Activated CD4-positive, alpha-beta T cell treated with anti-CD3 and anti-CD28 coated beads, Interleukin-10, Interleukin-2, amounts not matched to agents 100 ng/mL and 50 ng/mL, durations not matched to agents 16 hours and 8 hours (primary cell): ENCODE results near the gene ST6GALNAC3.
A peak's percentile ranks its signal among the peaks of the same experiment; 100 is the strongest.

Experiments
- DNase-seq: peaks from one replicate; pipeline ENCODE4 v3.0.0-alpha.2; 2020

ST6GALNAC3 gene

DNA sequence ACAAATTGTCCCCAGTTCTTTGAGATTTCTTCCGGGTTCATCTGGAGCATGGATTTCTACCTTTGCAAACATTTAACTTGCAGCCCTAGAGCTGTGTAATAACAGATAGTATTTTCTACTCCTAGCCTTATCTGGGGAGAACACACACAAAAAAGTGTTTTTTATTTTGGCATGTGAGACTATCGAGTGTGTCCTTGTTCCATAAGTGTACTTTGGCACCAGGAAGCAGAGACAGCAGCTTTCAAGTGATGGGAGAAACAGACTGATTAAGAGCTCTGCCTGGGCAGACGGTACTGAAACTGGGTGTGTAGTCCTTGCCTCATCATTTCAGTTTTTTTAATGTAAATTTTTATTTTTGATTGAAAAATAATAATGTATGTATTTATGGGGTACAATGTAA is 297.4 kb downstream of the ST6GALNAC3 start:
- DNase-seq: no peak

DNA sequence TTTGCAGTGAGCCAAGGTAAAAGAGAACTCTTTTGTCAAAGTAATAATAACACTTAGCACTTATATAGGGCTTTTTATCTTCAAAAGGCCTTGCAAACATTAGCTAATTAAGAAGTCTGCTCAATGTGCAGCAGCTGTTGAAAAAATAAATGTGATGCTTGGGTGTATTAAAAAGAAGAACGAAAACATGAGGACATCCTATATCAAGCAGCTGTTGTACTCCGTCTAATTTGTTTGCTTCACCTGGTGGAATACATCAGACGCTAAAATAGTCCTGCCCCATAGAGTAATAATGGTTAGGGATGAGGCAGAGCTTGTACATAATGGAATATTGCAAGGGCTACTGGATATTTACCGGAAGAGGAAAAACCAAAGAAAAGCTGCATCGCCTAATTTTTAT is 299.5 kb downstream of the ST6GALNAC3 start:
- DNase-seq: no peak

DNA sequence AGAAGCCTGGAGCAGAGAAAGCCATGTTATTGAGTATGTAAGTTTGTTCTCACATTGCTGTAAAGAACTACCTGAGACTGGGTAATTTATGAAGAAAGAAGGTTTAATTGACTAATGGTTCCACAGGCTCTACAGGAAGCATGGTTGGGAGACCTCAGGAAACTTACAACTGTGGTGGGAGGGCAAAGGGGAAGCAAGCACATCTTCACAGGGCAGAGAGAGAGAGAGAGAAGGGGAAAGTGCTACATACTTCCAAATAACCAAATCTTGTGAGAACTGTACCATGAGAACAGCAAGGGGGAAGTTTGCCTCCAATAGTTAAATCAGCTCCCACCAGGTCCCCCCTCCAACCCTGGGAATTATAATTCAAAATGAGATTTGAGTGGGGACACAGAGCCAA is 302.7 kb downstream of the ST6GALNAC3 start:
- DNase-seq: no peak

DNA sequence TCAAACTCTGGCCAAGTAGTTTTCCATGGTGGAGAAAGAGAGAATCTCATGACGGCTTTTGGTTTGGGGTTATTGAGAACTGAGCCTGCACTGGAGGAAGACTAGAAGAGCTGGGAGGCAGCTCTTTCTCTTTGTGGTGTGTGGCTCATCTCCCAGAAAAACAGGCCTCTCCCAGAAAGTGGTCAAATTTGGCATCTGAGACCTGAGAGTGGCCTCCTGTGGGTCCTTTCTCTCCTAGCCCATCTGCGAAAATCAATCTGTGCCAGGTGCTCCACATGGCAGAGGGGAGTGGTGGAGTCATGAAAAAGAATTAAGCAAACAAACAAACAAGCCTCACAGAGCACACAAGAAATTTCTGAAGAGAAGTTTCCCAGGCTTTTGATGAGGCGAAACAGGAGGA is 305.0 kb downstream of the ST6GALNAC3 start:
- no peak for DNase-seq

DNA sequence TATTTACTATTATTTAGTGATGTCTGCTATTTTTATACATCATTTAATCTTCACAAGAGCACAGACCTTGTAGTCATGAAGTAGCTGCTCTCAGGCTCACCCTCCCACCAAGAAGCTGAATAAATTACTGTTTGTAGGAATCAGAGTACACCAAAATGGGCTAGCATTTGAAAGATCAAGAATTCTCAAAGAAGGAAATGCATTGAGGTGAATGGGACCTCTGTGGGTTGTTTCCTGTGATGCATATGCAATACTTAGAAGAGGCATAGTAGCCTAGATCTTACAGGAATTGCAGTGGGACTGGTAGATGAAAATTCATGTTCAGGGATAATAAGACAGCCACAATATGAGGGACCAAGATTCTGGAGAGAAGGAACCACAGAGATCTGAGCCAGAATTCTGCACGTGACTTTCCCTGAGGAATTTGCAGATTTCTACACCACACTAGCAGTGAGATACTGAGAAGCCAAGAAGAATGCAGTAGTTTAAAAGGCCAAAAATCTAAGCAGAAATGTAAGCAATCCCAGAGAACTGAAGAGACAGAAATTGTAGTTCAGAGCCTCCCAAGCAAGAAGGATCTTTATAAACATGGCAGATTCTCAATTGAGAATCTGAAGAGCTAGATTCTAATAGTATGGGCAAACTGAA is 307.0 kb downstream of the ST6GALNAC3 start:
- no peak for DNase-seq

DNA sequence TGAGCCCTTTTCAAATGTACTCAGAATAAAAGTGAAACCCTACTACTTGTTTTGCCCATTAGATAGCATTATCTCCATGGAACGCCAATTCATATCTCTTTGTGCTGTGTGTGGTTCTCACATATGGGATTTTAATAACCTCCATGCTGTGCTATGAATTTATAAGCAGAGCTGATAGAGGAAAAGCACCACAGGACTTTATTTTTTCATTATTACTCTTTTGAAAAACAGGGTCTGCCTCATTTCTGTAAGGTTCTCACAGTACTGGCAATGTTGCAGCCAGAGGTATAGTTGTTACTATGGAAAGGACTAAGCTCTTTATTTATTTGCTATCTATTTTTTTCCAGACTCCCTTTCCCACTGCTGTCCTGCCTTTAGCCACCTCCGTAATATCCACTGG is 313.7 kb downstream of the ST6GALNAC3 start:
- DNase-seq: no peak

DNA sequence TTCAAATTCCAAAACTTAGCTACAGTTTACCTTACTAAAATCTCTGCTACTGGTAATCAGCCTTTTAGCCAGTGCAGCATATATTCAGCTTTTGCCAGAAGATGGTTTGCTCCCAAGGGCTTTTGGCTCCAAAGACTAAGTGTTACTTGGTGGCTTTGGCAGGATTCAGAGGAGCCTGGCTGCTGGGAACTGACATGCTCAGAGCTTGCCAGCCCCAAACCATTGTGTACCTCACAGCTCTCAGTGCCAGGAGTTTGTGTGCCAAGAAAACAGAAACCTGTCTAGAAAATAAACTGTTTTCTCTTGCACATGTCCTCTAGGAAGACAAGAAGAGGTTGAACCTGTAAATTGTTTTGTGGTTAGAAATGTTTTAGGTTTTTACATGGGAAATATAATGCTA is 315.9 kb downstream of the ST6GALNAC3 start:
- no peak for DNase-seq

DNA sequence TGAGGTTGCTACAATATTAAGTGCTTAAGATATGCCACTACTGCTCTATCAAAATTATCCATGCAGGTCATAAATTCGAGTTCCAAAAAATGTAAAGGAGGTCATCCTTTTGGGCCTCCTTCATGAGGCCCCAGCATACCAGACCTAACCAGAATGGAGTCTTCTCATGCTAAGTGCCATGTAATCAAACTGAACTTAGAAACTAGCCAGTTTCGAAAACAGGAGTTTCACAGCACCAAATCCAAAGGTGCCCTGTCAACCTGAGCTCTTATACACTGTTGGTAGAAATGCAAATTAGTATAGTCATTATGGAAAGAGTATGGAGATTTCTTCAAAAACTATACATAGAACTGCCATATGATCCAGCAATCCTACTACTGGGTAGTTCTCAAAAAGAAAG is 320.5 kb downstream of the ST6GALNAC3 start:
- no peak for DNase-seq

DNA sequence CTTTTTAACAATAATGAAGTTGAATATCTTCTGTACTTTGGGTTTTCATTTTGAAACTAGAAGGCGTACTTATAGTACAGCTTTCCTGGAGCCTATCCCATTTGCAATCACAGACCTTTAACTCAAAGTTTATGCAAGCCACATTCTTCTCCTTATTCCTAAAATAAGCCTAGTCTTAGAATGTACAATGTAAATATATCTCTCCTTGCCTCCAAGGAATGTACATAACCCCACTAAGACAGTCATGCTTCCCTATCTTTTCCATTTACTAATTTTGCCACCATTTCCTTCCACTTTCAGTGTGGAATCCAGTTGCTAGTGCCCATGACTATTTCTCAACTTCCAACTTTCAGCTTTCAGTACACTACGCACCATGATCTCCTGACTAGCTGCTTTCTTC is 327.6 kb downstream of the ST6GALNAC3 start:
- no peak for DNase-seq

DNA sequence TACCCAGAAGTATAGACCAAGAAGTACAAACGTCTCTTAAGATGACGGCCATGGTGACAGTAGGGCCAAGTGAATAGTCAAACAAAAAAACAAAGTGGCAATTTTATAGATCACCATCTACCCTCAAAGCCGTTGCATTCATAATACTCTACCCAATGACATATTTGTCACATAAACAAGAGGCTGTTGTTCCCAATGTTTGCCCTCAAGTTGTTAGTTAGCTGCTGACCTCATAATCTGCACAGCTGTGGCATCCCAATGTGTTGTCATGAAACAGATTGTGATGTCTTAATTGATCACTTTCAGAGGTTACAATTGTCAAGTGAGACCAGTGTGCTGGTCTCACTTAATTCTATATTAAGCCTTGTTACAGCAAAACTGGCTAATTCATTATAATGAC is 333.8 kb downstream of the ST6GALNAC3 start:
- no peak for DNase-seq

DNA sequence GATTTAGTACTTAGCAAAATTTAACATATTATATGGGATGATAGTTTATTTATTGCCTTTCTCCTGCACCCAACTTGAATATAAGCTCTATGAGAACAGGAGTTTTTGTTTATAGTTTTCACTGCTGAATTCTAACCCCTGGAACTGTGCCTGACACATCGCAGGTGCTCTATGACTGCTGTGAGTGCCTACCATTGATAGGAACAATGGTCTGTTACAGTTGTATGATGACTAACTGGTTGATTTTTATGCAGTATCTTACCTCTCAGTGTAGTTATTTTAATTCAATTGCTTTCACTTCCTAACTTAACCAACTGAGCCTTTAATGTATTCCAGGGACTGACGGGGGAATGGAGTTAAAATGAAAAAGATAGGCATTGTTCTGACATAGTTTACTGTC is 336.0 kb downstream of the ST6GALNAC3 start:
- DNase-seq: no peak

DNA sequence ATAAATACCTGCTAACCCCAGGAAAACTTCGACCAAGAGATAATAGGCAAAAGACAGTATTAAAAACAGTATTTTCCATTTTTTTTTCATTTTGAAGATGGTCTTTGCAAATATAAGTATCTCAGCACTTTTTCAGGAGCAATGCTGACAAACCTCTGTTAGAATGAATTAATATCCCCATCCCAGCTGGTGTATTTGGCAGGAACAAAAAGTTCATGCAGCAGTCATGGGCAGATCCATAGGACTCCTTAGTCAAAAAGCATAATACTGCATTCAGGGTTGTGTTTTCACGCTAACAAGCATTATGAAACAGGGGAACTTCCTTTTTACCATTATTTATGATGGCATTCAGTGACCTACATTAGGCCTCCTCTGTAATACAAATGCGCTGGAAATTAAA is 344.0 kb downstream of the ST6GALNAC3 start:
- DNase-seq: no peak

DNA sequence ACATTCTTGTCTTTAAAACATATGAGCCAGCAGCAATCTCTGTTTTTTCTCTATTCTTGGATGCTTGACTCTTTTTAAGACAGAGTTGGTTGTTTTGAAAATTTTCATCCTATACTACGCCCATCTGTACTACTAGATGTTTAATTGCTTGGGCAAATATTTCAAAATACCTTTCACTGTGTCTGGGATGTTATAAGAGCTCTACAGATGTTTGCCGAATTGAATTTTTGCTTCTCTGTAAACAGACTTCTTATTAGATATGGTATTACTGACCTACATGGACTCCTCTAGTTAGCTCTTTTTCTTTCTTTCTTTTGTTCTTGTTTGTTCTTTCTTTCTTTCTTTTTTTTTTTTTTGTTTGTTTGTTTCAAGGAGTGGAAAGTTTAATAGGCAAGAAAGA is 345.1 kb downstream of the ST6GALNAC3 start:
- DNase-seq: no peak

DNA sequence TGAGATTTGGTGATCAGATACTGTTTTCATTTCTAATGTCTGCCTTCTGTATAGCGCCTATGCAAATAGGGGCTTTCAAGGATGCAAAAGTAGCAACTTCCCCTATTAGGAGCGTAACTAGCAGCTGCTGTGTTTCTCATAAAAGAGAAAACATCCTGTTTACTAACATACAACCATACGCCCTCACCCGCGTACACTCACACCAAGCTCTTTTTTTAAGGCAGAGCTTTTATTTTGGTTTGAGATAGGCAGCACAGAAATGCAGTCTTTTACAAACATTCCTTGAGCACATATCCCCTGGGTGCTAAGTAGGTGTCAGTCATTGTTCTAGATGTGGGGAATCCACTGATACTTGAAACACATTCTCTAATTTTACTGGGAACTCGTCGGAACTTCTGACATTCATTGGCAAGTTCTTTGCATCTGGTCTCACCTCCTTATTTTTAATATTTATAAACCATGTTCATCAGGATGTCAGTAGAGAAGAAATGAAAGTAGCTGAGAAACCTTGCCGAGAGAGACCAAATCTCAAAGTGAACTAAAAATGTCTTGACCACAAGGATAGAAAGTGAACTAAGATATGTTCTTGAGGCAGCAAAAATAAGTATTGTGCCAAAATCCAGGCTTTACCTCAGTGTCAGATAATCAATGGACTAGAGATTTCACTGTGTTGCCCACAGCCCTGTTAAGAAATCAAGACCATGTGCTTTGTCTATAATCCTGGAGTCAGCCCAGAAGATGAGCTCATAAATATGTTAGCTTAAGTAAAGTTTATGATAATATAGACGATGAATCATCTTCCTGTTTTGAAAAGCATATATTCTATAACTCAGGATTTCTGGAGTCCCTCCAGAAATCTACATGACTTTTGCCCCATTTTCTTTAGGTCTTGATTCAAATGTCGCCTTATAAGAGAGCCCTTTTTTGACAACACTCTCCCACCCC is 350.9 kb downstream of the ST6GALNAC3 start:
- no peak for DNase-seq

DNA sequence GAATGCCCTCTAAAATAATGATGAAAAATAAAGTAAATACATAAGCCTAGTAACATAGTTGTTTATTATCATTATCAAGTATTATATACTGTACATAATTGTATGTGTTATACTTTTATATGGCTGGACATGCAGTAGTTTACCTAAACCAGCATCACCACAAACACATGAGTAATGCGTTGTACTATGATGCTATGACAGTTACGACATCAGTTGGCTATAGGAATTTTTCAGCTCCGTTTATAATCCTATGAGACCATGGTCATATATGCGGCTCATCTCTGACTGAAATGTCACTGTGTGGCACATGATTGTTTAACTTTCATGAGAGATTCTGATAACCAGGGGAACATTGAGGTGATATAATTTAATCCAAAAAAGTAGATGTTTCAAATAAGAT is 352.1 kb downstream of the ST6GALNAC3 start:
- DNase-seq: no peak

DNA sequence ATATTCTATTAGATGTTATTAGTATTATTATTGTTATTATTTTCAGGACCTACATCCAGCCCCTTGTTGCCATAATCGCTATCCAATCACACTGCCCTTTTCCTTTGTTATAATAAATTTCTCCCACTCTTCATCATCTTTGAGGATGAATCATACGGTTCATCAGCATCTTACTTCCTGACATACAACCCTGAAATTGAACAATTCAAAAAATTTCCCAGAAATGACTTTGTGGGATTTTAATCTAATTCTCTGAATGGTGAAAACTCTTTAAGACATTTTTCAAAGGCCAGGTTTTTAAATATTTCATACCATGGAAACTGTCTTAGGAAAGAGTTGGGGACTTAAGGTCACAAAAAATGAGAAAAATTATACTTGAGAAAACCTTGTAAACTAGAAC is 353.5 kb downstream of the ST6GALNAC3 start:
- no peak for DNase-seq

DNA sequence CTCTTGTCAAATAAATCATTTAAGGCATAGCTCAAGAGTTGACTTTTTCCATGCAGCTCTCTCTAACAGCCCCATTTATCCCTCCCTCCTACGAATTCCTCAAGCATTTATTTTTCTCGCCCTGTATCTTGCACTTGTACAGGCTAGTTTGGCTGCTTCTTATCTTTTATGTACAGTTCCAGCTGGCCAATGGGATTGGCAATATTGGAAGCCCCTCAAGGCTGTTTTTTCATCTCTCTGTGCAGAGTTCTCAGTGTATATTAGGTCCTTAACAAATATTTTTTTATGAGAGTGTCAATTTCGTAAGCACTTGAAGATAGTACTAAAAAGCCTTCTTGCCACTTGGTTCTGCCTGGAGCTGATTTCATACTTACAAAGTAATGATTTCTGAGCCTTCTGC is 356.0 kb downstream of the ST6GALNAC3 start:
- no peak for DNase-seq

DNA sequence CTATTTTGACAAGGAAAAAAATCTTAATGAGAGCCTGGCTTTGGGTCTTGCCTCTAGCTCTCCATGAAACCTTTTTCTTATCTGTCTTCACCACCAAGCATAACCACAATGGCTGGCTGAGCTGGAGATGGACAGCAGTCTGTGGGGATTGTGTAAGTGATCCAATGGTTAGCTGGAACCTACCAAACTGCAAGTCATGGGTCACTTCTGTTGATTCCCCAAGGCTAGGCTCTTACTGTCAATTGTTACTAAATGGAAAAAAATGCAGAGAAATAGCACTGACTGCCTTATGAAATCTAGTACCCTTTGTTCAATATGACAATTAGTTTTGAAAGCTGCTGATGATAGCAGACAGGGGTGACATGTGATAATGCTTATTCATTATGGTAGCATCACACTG is 359.0 kb downstream of the ST6GALNAC3 start:
- no peak for DNase-seq

DNA sequence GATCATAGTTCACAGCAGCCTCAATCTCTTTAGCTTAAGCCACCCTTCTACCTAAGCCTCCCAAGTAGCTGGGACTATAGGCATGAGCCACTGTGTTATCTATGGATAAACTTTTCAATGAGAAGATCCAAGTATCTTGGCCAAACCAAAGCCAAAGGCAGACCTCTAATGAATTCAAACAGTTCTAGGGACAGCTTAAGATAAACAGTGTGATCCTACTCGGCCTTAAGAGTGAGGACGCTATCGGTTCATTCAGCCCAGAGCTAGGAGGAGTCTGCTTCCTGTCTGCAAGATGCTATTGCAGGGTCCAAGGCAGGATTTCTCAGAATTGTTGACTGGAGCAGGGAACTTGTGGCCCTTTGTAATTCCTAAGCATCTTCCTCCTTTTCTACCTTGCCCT is 368.7 kb downstream of the ST6GALNAC3 start:
- DNase-seq: no peak

DNA sequence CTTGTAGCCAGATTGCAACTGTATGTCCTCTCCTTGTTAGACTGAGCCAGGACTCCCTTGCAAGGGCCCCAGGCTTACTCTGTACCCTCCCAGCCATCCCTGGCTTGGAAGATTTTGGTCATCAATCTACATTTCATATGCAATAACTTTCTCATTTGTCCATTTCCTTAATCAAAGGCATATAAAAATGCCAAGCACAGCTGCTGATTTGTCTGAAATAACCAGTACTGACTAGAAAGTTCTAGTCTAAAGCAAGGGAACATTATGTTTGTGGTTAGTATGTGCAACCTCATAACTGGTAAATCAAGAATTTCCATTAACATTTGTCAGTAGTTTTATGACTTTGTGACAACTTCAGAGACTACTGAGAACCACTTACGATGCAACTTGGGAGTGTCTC is 370.2 kb downstream of the ST6GALNAC3 start:
- DNase-seq: no peak

DNA sequence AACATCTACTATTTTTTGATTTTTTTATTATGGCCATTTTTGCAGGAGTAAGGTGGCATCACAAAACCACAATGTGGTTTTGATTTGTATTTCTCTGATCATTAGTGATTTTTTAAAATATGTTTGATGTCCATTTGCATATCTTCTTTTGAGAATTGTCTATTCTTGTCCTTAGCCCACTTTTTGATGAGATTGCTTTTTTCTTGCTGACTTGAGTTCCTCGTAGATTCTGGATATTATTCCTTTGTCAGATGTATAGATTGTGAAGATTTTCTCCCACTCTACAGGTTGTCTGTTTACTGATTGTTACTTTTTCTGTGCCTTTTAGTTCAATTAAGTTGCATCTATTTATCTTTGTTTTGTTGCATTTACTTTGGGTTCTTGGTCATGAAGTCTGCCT is 375.7 kb downstream of the ST6GALNAC3 start:
- DNase-seq: no peak

DNA sequence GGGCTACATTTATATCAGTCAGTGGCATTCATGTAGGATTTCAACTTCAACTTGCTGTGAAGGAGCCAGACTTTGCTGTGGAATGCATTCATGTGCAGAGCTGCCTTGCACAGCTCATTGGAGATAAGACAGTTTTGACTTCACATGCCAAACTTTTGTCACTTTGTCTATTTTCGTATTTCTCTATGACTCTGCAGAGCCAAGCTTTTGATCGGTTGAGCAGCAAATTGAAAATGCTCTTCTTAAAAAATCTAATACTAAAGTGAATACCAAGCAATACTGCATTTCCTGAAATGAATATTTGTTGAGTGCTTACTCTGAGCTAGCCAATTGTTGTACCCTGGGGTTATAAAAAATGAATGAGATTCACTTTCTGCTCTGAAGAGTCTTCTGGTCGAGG is 388.7 kb downstream of the ST6GALNAC3 start:
- peak; percentile 47 for DNase-seq

DNA sequence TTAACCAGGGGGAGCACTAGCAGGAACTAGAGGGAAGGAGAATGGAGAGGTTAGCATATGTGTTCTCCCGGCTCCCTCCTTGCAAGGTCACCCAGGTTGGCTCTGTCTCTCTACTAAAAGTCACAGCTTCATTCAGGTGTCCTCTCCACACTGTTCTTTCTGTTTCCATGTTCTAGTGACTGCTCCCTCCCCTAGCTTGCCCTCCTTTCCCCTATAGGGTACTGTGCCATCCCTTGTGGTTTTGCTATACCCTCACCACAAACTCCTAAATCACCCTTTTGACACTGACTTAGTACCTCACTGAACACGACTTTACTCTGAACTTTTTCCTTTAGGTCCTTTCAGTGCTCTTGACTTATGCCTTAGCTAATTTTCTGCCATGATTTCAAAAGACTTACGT is 389.3 kb downstream of the ST6GALNAC3 start:
- DNase-seq: peak; percentile 16

DNA sequence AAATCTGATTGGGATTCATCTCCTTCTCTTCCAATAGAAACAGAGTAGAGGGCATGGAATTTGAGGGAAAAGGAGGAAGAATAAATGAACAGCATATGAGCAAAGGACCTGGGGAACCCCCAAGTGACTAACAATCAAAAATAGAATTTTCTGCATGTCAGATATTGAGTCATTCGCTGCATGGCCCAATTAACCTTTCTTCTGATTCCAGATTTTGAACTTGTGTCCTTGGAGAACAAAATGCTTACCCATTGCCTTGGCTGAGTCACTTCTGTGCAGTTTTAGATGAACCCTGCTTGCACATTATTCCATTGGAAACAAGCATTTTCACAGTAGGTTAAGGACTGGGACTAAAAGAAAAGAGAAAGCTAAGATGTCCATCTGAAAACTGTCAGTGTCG is 390.5 kb downstream of the ST6GALNAC3 start:
- peak; percentile 7 for DNase-seq

DNA sequence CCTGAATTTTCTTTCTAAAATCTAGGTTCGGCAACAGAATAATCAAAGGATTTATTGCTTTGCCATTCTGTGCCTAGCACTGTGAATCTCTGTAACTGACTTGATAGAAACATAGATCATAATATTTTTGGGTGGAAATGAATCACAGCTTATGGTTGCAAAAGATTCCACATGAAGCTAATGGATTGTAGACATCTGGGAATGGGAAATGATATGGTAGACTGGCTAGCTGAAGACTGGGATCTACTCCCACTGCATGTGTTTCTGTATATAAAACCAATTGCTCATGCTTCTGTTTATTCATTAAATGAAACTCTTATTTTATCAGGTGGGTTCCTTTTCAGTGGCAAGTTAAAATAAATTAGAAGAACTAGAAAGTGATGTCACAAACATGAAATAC is 395.6 kb downstream of the ST6GALNAC3 start:
- DNase-seq: no peak
